Liver (tissue), 9 donors: Measurements from ENCODE around the gene NUAK1. TPM values are rescaled to one million over a fixed set of nuclear protein-coding genes. Genes with fewer than 3 reads are reported as not detected.

Experiments used
- DNase-seq: peaks from one replicate; pipeline ENCODE4 v3.0.0-alpha.2; 2017; ENCODE audit warnings: low spot score
- H3K27ac ChIP-seq, 2 donors: one replicate each; pipeline ENCODE4 v1.7.0; 2013; ENCODE audit warnings: inconsistent platforms in 2 of 2, low read length in 2 of 2, control low read depth in 1 of 2, low read depth in 1 of 2, mild to moderate bottlenecking in 1 of 2
- H3K27me3 ChIP-seq, 4 donors: one replicate each; pipeline versions ENCODE4 v1.6.1 to v1.7.0; 2013; ENCODE audit warnings: low read length in 3 of 4, inconsistent platforms in 1 of 4, mild to moderate bottlenecking in 1 of 4, moderate library complexity in 1 of 4; ENCODE audit not compliant: control insufficient read depth in 4 of 4, insufficient read depth in 4 of 4
- H3K36me3 ChIP-seq, 4 donors: one replicate each; pipeline versions ENCODE4 v1.6.1 to v1.7.0; 2013; ENCODE audit warnings: low read length in 3 of 4, mild to moderate bottlenecking in 3 of 4, low read depth in 1 of 4, moderate library complexity in 1 of 4; ENCODE audit not compliant: control insufficient read depth in 4 of 4, insufficient read depth in 3 of 4
- H3K4me1 ChIP-seq, 4 donors: one replicate each; pipeline versions ENCODE4 v1.6.1 to v1.7.0; 2013; ENCODE audit warnings: low read length in 3 of 4, mild to moderate bottlenecking in 3 of 4, moderate library complexity in 1 of 4; ENCODE audit not compliant: control insufficient read depth in 4 of 4, insufficient read depth in 4 of 4
- H3K4me3 ChIP-seq, 3 donors: one replicate each; pipeline versions ENCODE4 v1.6.1 to v1.7.0; 2013; ENCODE audit warnings: low read length in 3 of 3, control low read depth in 1 of 3, low read depth in 1 of 3, mild to moderate bottlenecking in 1 of 3
- H3K9ac ChIP-seq, 2 donors: one replicate each; pipeline ENCODE4 v1.7.0; 2013; ENCODE audit warnings: low read length in 2 of 2, mild to moderate bottlenecking in 2 of 2, moderate library complexity in 2 of 2, control low read depth in 1 of 2, low read depth in 1 of 2
- H3K9me3 ChIP-seq, 4 donors: one replicate each; pipeline versions ENCODE4 v1.6.1 to v1.7.0; 2013; ENCODE audit warnings: low read length in 3 of 4; ENCODE audit not compliant: control insufficient read depth in 4 of 4
- ATF3 ChIP-seq: IDR thresholded peaks from 2 replicates; pipeline ENCODE4 v1.6.1; 2016; ENCODE audit warnings: antibody characterized with exemption
- CTCF ChIP-seq: fragments of 150-350 bp; IDR thresholded peaks from 2 replicates; pipeline ENCODE4 v1.5.1; 2017; ENCODE audit warnings: improper control_type of control experiment, low read depth, low read length; ENCODE audit not compliant: missing input control
- EGR1 ChIP-seq, 2 donors: IDR thresholded peaks; 2 replicates each; pipeline ENCODE4 v1.6.1; 2016 to 2018; ENCODE audit warnings: antibody characterized with exemption in 2 of 2, low read depth in 2 of 2
- FOXA1 ChIP-seq: IDR thresholded peaks from 2 replicates; pipeline ENCODE4 v1.6.1; 2016; ENCODE audit warnings: antibody characterized with exemption
- FOXA2 ChIP-seq: IDR thresholded peaks from 2 replicates; pipeline ENCODE4 v1.6.1; 2016; ENCODE audit warnings: antibody characterized with exemption
- GABPA ChIP-seq, 2 donors: IDR thresholded peaks in 1 of 2; conservative IDR thresholded peaks in 1 of 2; 2 replicates each; pipeline ENCODE4 v1.6.1; 2016; ENCODE audit warnings: antibody characterized with exemption in 2 of 2, mild to moderate bottlenecking in 1 of 2, moderate library complexity in 1 of 2
- HNF4A ChIP-seq, 2 donors: conservative IDR thresholded peaks; 2 replicates each; pipeline ENCODE4 v1.6.1; 2016; ENCODE audit warnings: antibody characterized with exemption in 2 of 2, mild to moderate bottlenecking in 2 of 2
- HNF4G ChIP-seq: IDR thresholded peaks from 2 replicates; pipeline ENCODE4 v1.6.1; 2016; ENCODE audit warnings: antibody characterized with exemption
- JUND ChIP-seq, 2 donors: IDR thresholded peaks; 2 replicates each; pipeline ENCODE4 v1.6.1; 2016; ENCODE audit warnings: antibody characterized with exemption in 2 of 2
- MAX ChIP-seq: IDR thresholded peaks from 2 replicates; pipeline ENCODE4 v1.6.1; 2016; ENCODE audit warnings: antibody characterized with exemption
- NR2F2 ChIP-seq: IDR thresholded peaks from 2 replicates; pipeline ENCODE4 v1.6.1; 2016; ENCODE audit warnings: antibody characterized with exemption
- RAD21 ChIP-seq, 2 donors: IDR thresholded peaks; 2 replicates each; pipeline ENCODE4 v1.6.1; 2016; ENCODE audit warnings: antibody characterized with exemption in 2 of 2, mild to moderate bottlenecking in 2 of 2
- REST ChIP-seq: IDR thresholded peaks from 2 replicates; pipeline ENCODE4 v1.6.1; 2016; ENCODE audit warnings: antibody characterized with exemption, mild to moderate bottlenecking
- RXRA ChIP-seq, 2 donors: IDR thresholded peaks; 2 replicates each; pipeline ENCODE4 v1.6.1; 2017 to 2018; ENCODE audit warnings: antibody characterized with exemption in 2 of 2, mild to moderate bottlenecking in 1 of 2
- SP1 ChIP-seq: IDR thresholded peaks from 2 replicates; pipeline ENCODE4 v1.6.1; 2018; ENCODE audit warnings: antibody characterized with exemption, mild to moderate bottlenecking
- TAF1 ChIP-seq: conservative IDR thresholded peaks from 2 replicates; pipeline ENCODE4 v1.6.1; 2016; ENCODE audit warnings: antibody characterized with exemption, mild to moderate bottlenecking
- YY1 ChIP-seq: IDR thresholded peaks from 2 replicates; pipeline ENCODE4 v1.6.1; 2016; ENCODE audit warnings: antibody characterized with exemption, mild to moderate bottlenecking
- ZBTB33 ChIP-seq: IDR thresholded peaks from 2 replicates; pipeline ENCODE4 v1.6.1; 2016; ENCODE audit warnings: antibody characterized with exemption
- WGBS: extraction: QIAGEN DNeasy Blood & Tissue Kit; methylation state at CpG from one replicate; pipeline ENCODE4 v1.1.7; 2013; 5-methylcytosine and 5-hydroxymethylcytosine counted together
- polyA plus RNA-seq, 2 donors: library from polyadenylated mRNA; stranded (reverse) in 1 of 2; unstranded in 1 of 2; fragments of 200-250 nt in 1 of 2; fragments of >200 nt in 1 of 2; fragmentation: Nextera tagmentation in 1 of 2; extraction: Ambion mirVana in 1 of 2; gene quantifications; one replicate each; pipeline versions ENCODE4 v1.2.1 to v1.2.3, GENCODE V29; 2013 to 2015
- total RNA-seq, 2 donors: library from RNA; depleted of rRNA; stranded (reverse); fragments of >200 nt; gene quantifications; one replicate each; pipeline ENCODE4 v1.2.3, GENCODE V29; 2014
- donor health status: healthy.
- donor health status: healthy.
- donor health status: healthy.
- donor health status: healthy.
- donor health status: healthy.

The NUAK1 gene
- total and polyA plus RNA-seq, 4 donors = 2.5 to 9.3 (median 3.9) TPM

- no peak overlapping the region for H3K27ac ChIP-seq
- H3K27me3 ChIP-seq = no peaks in the 10 kb centered on the region
- no peak for TF ChIP-seq HNF4A (conservative IDR thresholded peaks at IDR 0.05)
- H3K9ac ChIP-seq = no peak overlapping the region
- 88% methylated on average over 4 of the region's 4 CpGs for WGBS
- peaks cover 0 to 19% (median 11%) of the 10 kb centered on the region in 4 donors for H3K4me1 ChIP-seq
- H3K9me3 ChIP-seq = no peaks in the 10 kb centered on the region
- DNase-seq = no peak
- no peaks in the 10 kb centered on the region for H3K36me3 ChIP-seq
- H3K4me3 ChIP-seq = no peak overlapping the region
Measured at GRCh38 chr12:106042037-106042436, 96.7 kb downstream of the NUAK1 start.

- no peaks in the 10 kb centered on the region for H3K36me3 ChIP-seq
- peaks cover 0 to 19% (median 11%) of the 10 kb centered on the region in 4 donors for H3K4me1 ChIP-seq
- no peak overlapping the region for H3K27ac ChIP-seq
- TF ChIP-seq SP1 = no peak
- no peak for TF ChIP-seq HNF4A (conservative IDR thresholded peaks at IDR 0.05)
- TF ChIP-seq YY1 = no peak
- no peak for TF ChIP-seq RXRA (IDR thresholded peaks at IDR 0.05)
- no peak for TF ChIP-seq FOXA2
- TF ChIP-seq EGR1 (IDR thresholded peaks at IDR 0.05; ENCODE audit: low read depth in 2 of 2) = no peak
- no peak for TF ChIP-seq JUND (IDR thresholded peaks at IDR 0.05)
- no peak for TF ChIP-seq CTCF
- TF ChIP-seq NR2F2 = no peak
- no peak for TF ChIP-seq TAF1
- TF ChIP-seq RAD21 (IDR thresholded peaks at IDR 0.05) = no peak
- TF ChIP-seq ATF3 = no peak
- no peak for TF ChIP-seq GABPA (IDR thresholded peaks at IDR 0.05 in 1 of 2, conservative IDR thresholded peaks at IDR 0.05 in 1 of 2)
- TF ChIP-seq MAX = no peak
- no peak for TF ChIP-seq HNF4G
- no peak for TF ChIP-seq FOXA1
- TF ChIP-seq ZBTB33 = no peak
- TF ChIP-seq REST = no peak
- H3K4me3 ChIP-seq = no peak overlapping the region
- H3K9me3 ChIP-seq = no peaks in the 10 kb centered on the region
- no peak for DNase-seq
- 97% methylated on average over 7 of the region's 7 CpGs for WGBS
- no peaks in the 10 kb centered on the region for H3K27me3 ChIP-seq
- H3K9ac ChIP-seq = no peak overlapping the region
Measured at GRCh38 chr12:106040521-106040920, 98.2 kb downstream of the NUAK1 start.
